HG03571 (cell line): ENCODE data around the gene TCF23.
"Not testable (repeated sequence)": the region's sequence is repeated elsewhere in the genome, so short reads cannot be mapped to it uniquely, and the experiment has no call there.

Experiments
- ATAC-seq: cut with Tn5 transposase; IDR thresholded peaks from one replicate; pipeline ENCODE4 v1.9.1; 2021; ENCODE audit not compliant: unreplicated experiment

The TCF23 gene

GRCh38 chr2:27152796-27153464, 4.1 kb downstream of the TCF23 start:
- no peak for ATAC-seq

- ATAC-seq: no peak
Observed at GRCh38 chr2:27154488-27154887, 5.7 kb downstream of the TCF23 start.

GRCh38 chr2:27155069-27155520, 6.3 kb downstream of the TCF23 start:
- no peak for ATAC-seq

GRCh38 chr2:27158468-27158867, 9.7 kb downstream of the TCF23 start:
- ATAC-seq: no peak

GRCh38 chr2:27159271-27159670, 10.5 kb downstream of the TCF23 start:
- no peak for ATAC-seq

GRCh38 chr2:27160191-27160590, 11.4 kb downstream of the TCF23 start:
- no peak for ATAC-seq

GRCh38 chr2:27162151-27163121, 13.6 kb downstream of the TCF23 start:
- ATAC-seq: no peak

GRCh38 chr2:27164960-27165763, 16.4 kb downstream of the TCF23 start:
- ATAC-seq: no peak

GRCh38 chr2:27170581-27171337, 22.0 kb downstream of the TCF23 start:
- ATAC-seq: no peak

- no peak for ATAC-seq
Observed at GRCh38 chr2:27171351-27171848, 22.6 kb downstream of the TCF23 start.

- ATAC-seq: no peak
Observed at GRCh38 chr2:27174638-27175037, 25.8 kb downstream of the TCF23 start.

- no peak for ATAC-seq
Observed at GRCh38 chr2:27175330-27175729, 26.5 kb downstream of the TCF23 start.

- ATAC-seq: not testable (repeated sequence)
Observed at GRCh38 chr2:27175781-27176180, 27.0 kb downstream of the TCF23 start.

- ATAC-seq: no peak
Observed at GRCh38 chr2:27177441-27178351, 28.9 kb downstream of the TCF23 start.

- no peak for ATAC-seq
Observed at GRCh38 chr2:27178469-27178868, 29.7 kb downstream of the TCF23 start.

- ATAC-seq: no peak
Observed at GRCh38 chr2:27179344-27180000, 30.7 kb downstream of the TCF23 start.

GRCh38 chr2:27182346-27182745, 33.5 kb downstream of the TCF23 start:
- no peak for ATAC-seq

- no peak for ATAC-seq
Observed at GRCh38 chr2:27184115-27184514, 35.3 kb downstream of the TCF23 start.
